HG03520 (cell line): Measurements from ENCODE around the gene SIPA1L3.
"Not testable (repeated sequence)": the region's sequence is repeated elsewhere in the genome, so short reads cannot be mapped to it uniquely, and the experiment has no call there.

Experiments
- ATAC-seq: cut with Tn5 transposase; IDR thresholded peaks from one replicate; pipeline ENCODE4 v1.9.1; 2021; ENCODE audit warnings: mild to moderate bottlenecking, moderate library complexity; ENCODE audit not compliant: unreplicated experiment

The SIPA1L3 gene

GRCh38 chr19:37914908-37915307, 7.9 kb downstream of the SIPA1L3 start:
- ATAC-seq: no peak

GRCh38 chr19:37920591-37921450, 13.8 kb downstream of the SIPA1L3 start:
- no peak for ATAC-seq

- not testable (repeated sequence) for ATAC-seq
These were observed 17.6 kb downstream of the SIPA1L3 start for GRCh38 chr19:37924573-37924972.

GRCh38 chr19:37925212-37925611, 18.2 kb downstream of the SIPA1L3 start:
- no peak for ATAC-seq

- no peak for ATAC-seq
These were observed 19.2 kb downstream of the SIPA1L3 start for GRCh38 chr19:37926255-37926654.

DNA sequence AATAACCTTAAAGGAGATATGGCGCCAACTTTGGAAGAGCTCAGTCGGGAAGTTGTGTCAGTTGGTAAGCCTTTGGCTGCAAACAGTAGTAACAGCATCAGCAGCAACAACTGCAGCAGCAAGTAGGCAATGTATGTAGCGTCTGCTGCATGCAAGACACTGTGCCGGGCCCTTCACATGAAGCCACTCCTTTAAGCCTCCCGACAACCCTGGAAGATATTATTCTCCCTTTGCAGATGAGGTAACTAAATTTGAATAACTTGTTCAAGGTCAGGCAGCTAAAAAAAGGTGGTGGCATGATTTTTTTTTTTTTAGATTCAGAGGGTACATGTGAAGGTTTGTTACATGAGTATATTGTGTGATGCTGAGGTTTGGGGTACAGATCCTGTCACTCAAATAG, 19.7 kb downstream of the SIPA1L3 start:
- no peak for ATAC-seq

GRCh38 chr19:37928527-37929286, 21.7 kb downstream of the SIPA1L3 start:
- peak; percentile 48 for ATAC-seq

DNA sequence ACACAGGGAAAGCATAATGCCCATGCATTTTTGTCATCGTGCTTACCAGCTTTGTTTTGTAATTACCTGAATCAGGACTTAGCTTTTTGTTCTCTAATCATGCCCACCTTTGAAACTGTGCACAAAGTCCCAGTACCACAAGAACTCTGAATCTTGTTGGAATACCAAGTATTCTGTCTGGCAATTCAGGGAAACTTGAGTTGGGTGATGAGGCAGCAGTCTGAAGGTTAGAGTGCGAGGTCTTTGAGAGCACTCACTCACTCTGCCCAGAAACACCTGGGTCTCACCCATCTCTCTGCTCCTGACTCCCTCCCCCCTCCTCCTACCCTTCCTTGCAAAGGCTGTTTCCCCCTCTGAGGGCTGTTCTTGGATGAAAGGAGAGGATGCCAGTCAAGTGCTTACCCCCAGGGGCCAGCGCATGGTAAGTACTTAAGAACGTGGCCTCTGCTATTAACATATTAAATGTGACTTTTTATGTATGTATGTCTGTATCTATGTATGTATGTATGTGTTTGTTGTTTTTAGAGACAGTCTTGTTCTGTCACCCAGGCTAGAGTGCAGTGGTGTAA, 22.4 kb downstream of the SIPA1L3 start:
- ATAC-seq: no peak

DNA sequence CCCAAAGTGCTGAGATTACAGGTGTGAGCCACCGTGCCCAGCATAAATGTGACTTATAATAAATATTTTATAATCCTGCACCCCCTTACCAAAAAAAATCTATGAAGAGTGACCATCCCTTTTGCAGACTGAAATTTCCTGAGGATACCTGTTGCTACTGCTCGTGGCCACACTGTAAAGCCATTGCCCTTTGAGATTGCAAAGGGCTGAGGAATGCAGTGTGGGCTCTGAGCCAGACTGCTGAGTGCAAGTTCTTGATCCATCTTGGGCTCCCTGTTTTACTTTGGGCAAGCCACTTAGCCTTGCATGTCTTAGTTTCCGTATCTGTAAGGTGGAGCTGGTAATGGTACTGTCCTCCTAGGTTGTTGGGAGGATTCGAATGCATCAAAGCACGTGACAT, 23.4 kb downstream of the SIPA1L3 start:
- no peak for ATAC-seq

GRCh38 chr19:37931881-37932655, 25.1 kb downstream of the SIPA1L3 start:
- no peak for ATAC-seq

DNA sequence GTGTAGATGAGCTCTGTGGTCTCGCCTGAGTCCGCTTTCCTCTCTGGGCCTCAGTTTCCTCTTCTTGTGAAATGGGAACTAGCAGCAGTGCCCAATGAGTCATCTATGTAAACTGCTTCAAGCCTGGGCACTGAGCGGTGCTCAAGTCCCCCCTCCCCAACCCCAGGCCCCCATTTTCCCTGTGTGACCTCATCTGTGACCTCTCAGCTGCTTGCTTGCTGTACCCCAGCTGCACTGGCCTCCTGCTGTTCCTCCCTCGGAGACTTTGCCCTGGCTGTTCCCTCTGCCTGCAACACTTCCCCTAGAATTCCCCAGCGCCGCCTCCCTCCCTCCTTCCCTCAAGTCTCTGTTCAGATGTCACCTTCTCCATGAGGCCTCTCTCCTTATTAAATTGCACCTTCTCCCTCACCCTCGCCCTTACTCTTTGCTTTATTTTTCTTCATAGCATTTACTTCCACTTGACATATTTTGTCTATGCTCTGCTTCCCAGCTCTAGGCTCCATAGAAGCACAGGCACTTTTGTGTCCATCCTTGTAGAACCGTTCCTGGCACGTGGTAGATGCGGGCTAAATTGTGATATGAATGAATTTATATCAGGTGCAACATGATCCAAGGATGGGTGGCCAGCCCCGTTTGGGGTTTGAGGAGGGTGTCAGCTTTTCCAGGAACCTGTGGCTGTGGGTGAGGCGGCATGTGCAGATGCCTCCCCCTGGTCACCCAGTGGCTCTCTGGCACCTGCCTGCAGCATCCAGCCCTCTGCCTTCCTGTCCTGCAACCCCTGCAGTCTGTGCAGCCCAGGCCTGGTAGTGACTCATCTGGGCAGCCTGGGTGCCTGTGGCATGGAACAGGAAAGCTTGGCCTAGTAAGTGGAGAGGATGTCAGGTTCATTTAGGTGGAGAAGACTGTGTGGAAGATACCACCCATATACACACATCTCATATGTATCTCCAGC, 26.3 kb downstream of the SIPA1L3 start:
- ATAC-seq: no peak

DNA sequence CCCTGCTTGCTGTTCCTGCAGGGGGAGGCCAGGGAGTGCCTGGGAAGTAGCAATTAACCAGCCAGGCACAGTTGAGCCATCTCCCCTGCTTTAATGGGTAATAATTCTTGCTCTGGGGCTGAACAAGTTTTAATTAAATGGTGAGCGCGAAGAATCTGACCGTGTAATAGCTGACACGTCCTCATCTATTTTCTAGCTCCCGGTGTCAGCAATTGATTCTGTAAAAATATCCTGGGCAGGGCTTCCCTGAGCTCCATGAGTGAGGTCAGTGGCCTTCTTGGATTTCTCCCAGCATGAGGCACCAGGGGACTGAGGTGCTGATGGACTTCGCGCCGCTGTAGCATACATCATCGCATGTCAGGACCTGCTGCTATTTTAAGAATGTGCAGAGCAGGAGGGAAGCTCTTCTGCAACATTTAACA, 26.9 kb downstream of the SIPA1L3 start:
- no peak for ATAC-seq

GRCh38 chr19:37935341-37935740, 28.3 kb downstream of the SIPA1L3 start:
- no peak for ATAC-seq

- no peak for ATAC-seq
These were observed 29.2 kb downstream of the SIPA1L3 start for GRCh38 chr19:37936166-37936565.

GRCh38 chr19:37936886-37937285, 29.9 kb downstream of the SIPA1L3 start:
- ATAC-seq: no peak

GRCh38 chr19:37938353-37938752, 31.3 kb downstream of the SIPA1L3 start:
- ATAC-seq: no peak

GRCh38 chr19:37941782-37942515, 34.9 kb downstream of the SIPA1L3 start:
- no peak for ATAC-seq

DNA sequence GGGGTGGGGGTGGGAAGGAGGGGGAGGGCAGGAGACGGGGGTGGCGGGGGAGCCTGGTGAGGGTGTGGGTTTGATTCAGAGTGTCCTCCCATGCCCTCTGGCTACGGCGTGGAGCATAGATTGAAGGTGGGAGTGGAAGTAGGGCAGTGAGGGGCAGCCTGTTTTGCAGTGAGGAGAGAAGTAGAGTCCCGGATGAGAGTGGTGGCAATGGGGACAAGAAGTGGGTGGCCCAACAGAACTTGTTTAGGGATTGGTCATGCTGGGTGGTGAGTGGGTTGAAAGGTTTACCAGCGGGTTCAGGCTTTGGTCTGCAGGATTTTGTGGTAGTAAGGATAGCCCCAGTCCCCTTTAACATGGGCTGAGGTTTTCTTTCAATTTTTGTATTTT, 35.5 kb downstream of the SIPA1L3 start:
- ATAC-seq: no peak

GRCh38 chr19:37943480-37943879, 36.5 kb downstream of the SIPA1L3 start:
- ATAC-seq: no peak
